Panc1 (cell line): Measurements from ENCODE around the gene ZFTA. TPM values are rescaled to one million over a fixed set of nuclear protein-coding genes. Genes with fewer than 3 reads are reported as not detected.

Experiments used
- ATAC-seq: fragments of 200-7000 bp; cut with Tn5 transposase; 2 replicates; pipeline ENCODE4 v1.9.1; 2020; ENCODE audit warnings: mild to moderate bottlenecking, moderate library complexity
- BruUV-seq: library from RNA; stranded (reverse); fragments of 400-500 nt; replicated peaks from 2 replicates; lab custom pipeline; 2021; lab: Mats Ljungman, UMichigan
- CTCF ChIA-PET: fragments of 300-600 bp; sonication (Branson Sonifier 250); formaldehyde crosslinking; loops from one replicate; lab custom pipeline; 2022; ENCODE audit warnings: antibody characterized with exemption; lab: Charles Lee
- POLR2A ChIA-PET: fragments of 300-600 bp; sonication (Branson Sonifier 250); formaldehyde crosslinking; loops from one replicate; lab custom pipeline; 2022; ENCODE audit warnings: antibody characterized with exemption; lab: Charles Lee
- DNase-seq: peaks from one replicate; pipeline ENCODE4 v3.0.0-alpha.2; 2010; ENCODE audit warnings: low read depth, low spot score
- H3K27ac ChIP-seq: 2 replicates; pipeline ENCODE4 v1.5.1; 2011; ENCODE audit warnings: mild to moderate bottlenecking, low read length, inconsistent platforms
- H3K27me3 ChIP-seq: fragments of 200-500 bp; sonication (Bioruptor generic); 2 replicates; pipeline ENCODE4 v1.6.0; 2014; ENCODE audit warnings: low read length, inconsistent platforms; ENCODE audit not compliant: control insufficient read depth, insufficient read depth
- H3K36me3 ChIP-seq: fragments of 200-500 bp; sonication (Bioruptor generic); 2 replicates; pipeline ENCODE4 v1.5.1; 2014; ENCODE audit warnings: inconsistent platforms, mild to moderate bottlenecking, low read length, moderate library complexity; ENCODE audit not compliant: control insufficient read depth, insufficient read depth
- H3K4me1 ChIP-seq: 2 replicates; pipeline ENCODE4 v1.5.1; 2011; ENCODE audit warnings: inconsistent platforms, mild to moderate bottlenecking, low read length, moderate library complexity; ENCODE audit not compliant: control insufficient read depth, insufficient read depth
- H3K4me3 ChIP-seq, 2 experiments: 2 replicates each; pipeline ENCODE4 v1.5.1; 2011 to 2012; ENCODE audit warnings: low read depth in 2 of 2, low read length in 2 of 2, mild to moderate bottlenecking in 2 of 2, inconsistent platforms in 1 of 2, moderate library complexity in 1 of 2
- H3K9me3 ChIP-seq: fragments of 200-500 bp; sonication (Bioruptor generic); 2 replicates; pipeline ENCODE4 v1.5.1; 2014; ENCODE audit warnings: low read depth, mild to moderate bottlenecking, inconsistent platforms, low read length, moderate library complexity; ENCODE audit not compliant: control insufficient read depth, insufficient read depth
- POLR2AphosphoS5 ChIP-seq: IDR thresholded peaks from 2 replicates; pipeline ENCODE4 v1.6.1; 2012; ENCODE audit warnings: mild to moderate bottlenecking, low read depth, low read length, moderate library complexity
- SIN3A ChIP-seq: IDR thresholded peaks from 2 replicates; pipeline ENCODE4 v1.6.1; 2012; ENCODE audit warnings: low read depth, mild to moderate bottlenecking, low read length, moderate library complexity, borderline replicate concordance; ENCODE audit not compliant: insufficient read depth
- TCF7L2 ChIP-seq: IDR thresholded peaks from 2 replicates; pipeline ENCODE4 v1.6.1; 2011; ENCODE audit warnings: mild to moderate bottlenecking, low read depth, low read length, inconsistent platforms
- in situ Hi-C: cut with HindIII; loops from 2 replicates; pipeline ENCODE4 v1.10.0; 2016; ENCODE audit warnings: low sequenced_read_pairs, low pct_unique_long_range_greater_than_20kb
- intact Hi-C: fragments of 100-400 bp; cut with micrococcal nuclease; formaldehyde crosslinking; loops from one replicate; pipeline ENCODE4 v1.10.0; 2022; ENCODE audit not compliant: unreplicated experiment
- total RNA-seq: library from RNA; stranded (reverse); gene quantifications from one replicate; pipeline ENCODE4 v1.2.1, GENCODE V29; 2021; ENCODE audit not compliant: unreplicated experiment
- TF ChIP-seq, protein P1 (sequence below), 2 experiments: IDR thresholded peaks; 2 replicates each; pipeline ENCODE4 v1.6.1; 2011 to 2012; ENCODE audit warnings: low read depth in 2 of 2, control low read depth in 1 of 2, low read length in 1 of 2, mild to moderate bottlenecking in 1 of 2, moderate library complexity in 1 of 2; ENCODE audit not compliant: insufficient read depth in 1 of 2
- TF ChIP-seq, protein P2 (sequence below): fragments of 450-650 bp; IDR thresholded peaks from 2 replicates; pipeline ENCODE4 v1.5.1; 2017; ENCODE audit warnings: mild to moderate bottlenecking

Gene ZFTA
- total RNA-seq, 1 experiment from 2014 or later, result 16.1 TPM

DNA sequence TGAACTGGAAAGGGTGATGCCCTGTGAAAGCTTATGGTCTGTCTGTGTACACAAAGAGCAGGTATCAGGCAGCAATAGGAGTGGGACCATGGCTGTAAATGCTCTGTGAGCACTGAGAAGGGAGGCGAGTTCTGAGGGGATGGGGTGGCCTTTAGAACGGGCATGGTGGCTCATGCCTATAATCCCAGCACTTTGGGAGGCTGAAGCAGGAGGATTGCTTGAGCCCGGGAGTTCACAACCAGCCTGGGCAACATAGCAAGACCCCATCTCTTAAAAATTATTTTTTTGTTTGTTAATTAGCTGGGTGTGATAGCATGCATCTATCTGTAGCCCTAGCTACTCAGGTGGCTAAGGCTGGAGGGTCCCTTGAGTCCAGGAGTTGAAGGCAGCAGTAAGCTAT, 48.2 kb upstream of the ZFTA start:
- DNase-seq (no peak), ATAC-seq (no peak)
- BruUV-seq, result no TSS peak
- Histone ChIP-seq H3K4me1 (peaks cover 12% of the 10 kb centered on the region), H3K9me3 (no peaks in the 10 kb centered on the region), H3K4me3 (no peak overlapping the region), H3K27ac (no peak overlapping the region), H3K27me3 (no peaks in the 10 kb centered on the region), H3K36me3 (peaks cover 4% of the 10 kb centered on the region)
- in situ Hi-C loops (no loop called here), intact Hi-C loops (no loop called here)
- ChIA-PET POLR2A (no interaction called here), CTCF (interaction anchor here (0.6 kb wide), 1 partner anchor 348 kb away, joined by 3 read pairs; no protein-coding TSS in a partner anchor)
- TF ChIP-seq SIN3A, result no peak
- TF ChIP-seq POLR2AphosphoS5, result no peak
- TF ChIP-seq, protein P1, sequence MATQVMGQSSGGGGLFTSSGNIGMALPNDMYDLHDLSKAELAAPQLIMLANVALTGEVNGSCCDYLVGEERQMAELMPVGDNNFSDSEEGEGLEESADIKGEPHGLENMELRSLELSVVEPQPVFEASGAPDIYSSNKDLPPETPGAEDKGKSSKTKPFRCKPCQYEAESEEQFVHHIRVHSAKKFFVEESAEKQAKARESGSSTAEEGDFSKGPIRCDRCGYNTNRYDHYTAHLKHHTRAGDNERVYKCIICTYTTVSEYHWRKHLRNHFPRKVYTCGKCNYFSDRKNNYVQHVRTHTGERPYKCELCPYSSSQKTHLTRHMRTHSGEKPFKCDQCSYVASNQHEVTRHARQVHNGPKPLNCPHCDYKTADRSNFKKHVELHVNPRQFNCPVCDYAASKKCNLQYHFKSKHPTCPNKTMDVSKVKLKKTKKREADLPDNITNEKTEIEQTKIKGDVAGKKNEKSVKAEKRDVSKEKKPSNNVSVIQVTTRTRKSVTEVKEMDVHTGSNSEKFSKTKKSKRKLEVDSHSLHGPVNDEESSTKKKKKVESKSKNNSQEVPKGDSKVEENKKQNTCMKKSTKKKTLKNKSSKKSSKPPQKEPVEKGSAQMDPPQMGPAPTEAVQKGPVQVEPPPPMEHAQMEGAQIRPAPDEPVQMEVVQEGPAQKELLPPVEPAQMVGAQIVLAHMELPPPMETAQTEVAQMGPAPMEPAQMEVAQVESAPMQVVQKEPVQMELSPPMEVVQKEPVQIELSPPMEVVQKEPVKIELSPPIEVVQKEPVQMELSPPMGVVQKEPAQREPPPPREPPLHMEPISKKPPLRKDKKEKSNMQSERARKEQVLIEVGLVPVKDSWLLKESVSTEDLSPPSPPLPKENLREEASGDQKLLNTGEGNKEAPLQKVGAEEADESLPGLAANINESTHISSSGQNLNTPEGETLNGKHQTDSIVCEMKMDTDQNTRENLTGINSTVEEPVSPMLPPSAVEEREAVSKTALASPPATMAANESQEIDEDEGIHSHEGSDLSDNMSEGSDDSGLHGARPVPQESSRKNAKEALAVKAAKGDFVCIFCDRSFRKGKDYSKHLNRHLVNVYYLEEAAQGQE (IDR thresholded peaks at IDR 0.05; ENCODE audit: insufficient read depth in 1 of 2, low read depth in 2 of 2, low read length in 1 of 2), result no peak
- TF ChIP-seq, protein P2, sequence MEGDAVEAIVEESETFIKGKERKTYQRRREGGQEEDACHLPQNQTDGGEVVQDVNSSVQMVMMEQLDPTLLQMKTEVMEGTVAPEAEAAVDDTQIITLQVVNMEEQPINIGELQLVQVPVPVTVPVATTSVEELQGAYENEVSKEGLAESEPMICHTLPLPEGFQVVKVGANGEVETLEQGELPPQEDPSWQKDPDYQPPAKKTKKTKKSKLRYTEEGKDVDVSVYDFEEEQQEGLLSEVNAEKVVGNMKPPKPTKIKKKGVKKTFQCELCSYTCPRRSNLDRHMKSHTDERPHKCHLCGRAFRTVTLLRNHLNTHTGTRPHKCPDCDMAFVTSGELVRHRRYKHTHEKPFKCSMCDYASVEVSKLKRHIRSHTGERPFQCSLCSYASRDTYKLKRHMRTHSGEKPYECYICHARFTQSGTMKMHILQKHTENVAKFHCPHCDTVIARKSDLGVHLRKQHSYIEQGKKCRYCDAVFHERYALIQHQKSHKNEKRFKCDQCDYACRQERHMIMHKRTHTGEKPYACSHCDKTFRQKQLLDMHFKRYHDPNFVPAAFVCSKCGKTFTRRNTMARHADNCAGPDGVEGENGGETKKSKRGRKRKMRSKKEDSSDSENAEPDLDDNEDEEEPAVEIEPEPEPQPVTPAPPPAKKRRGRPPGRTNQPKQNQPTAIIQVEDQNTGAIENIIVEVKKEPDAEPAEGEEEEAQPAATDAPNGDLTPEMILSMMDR, result no peak
- no peak for TF ChIP-seq TCF7L2

- intact Hi-C loops, result no loop called here
- in situ Hi-C loops, result no loop called here
- TF ChIP-seq SIN3A, result no peak
- TF ChIP-seq TCF7L2, result no peak
- TF ChIP-seq, protein P2, result no peak
- TF ChIP-seq, protein P1 (IDR thresholded peaks at IDR 0.05; ENCODE audit: insufficient read depth in 1 of 2, low read depth in 2 of 2, low read length in 1 of 2), result no peak
- TF ChIP-seq POLR2AphosphoS5, result no peak
- no TSS peak for BruUV-seq
- no peak for DNase-seq
- H3K36me3 ChIP-seq, result peaks cover 4% of the 10 kb centered on the region
- no peak for ATAC-seq
- no peaks in the 10 kb centered on the region for H3K9me3 ChIP-seq
- ChIA-PET CTCF (no interaction called here), POLR2A (interaction anchor here (0.7 kb wide), 1 partner anchor 153 kb away, joined by 6 read pairs; no protein-coding TSS in a partner anchor)
- peaks cover 14% of the 10 kb centered on the region for H3K4me1 ChIP-seq
- no peak overlapping the region for H3K27ac ChIP-seq
- H3K27me3 ChIP-seq, result no peaks in the 10 kb centered on the region
- no peak overlapping the region for H3K4me3 ChIP-seq
Observed at GRCh38 chr11:63816166-63816565, 47.6 kb upstream of the ZFTA start.
